Measurements from ENCODE around the gene TMEM126A.
"Not testable (repeated sequence)": the region's sequence is repeated elsewhere in the genome, so short reads cannot be mapped to it uniquely, and the experiment has no call there.

Gene TMEM126A

GRCh38 chr11:85647604-85648299 lies at the start of gene TMEM126A:
TMEM126A (plus strand) TSS chr11:85647967; CDS start chr11:85650256, 2,289 bp downstream.
- DNase-seq = peak; percentile 80 to 94

GRCh38 chr11:85599083-85599482 lies 48.7 kb upstream of the TMEM126A start:
- no peak for DNase-seq

- DNase-seq = no peak
These were observed 45.1 kb upstream of the TMEM126A start for GRCh38 chr11:85602526-85603213.

GRCh38 chr11:85603220-85603619 lies 44.5 kb upstream of the TMEM126A start:
- no peak for DNase-seq

- DNase-seq = not testable (repeated sequence)
These were observed 41.5 kb upstream of the TMEM126A start for GRCh38 chr11:85606237-85606636.

GRCh38 chr11:85608621-85609020 lies 39.1 kb upstream of the TMEM126A start:
- not testable (repeated sequence) for DNase-seq

GRCh38 chr11:85609286-85609685 lies 38.5 kb upstream of the TMEM126A start:
- DNase-seq = not testable (repeated sequence)

- DNase-seq = not testable (repeated sequence)
These were observed 36.1 kb upstream of the TMEM126A start for GRCh38 chr11:85611643-85612042.

GRCh38 chr11:85619499-85619898 lies 28.3 kb upstream of the TMEM126A start:
- no peak for DNase-seq

GRCh38 chr11:85620256-85620655 lies 27.5 kb upstream of the TMEM126A start:
- DNase-seq = no peak

- DNase-seq = no peak
These were observed 21.3 kb upstream of the TMEM126A start for GRCh38 chr11:85626496-85626895.

- DNase-seq = peak in 1 of 2 experiments; percentile 50
These were observed 20.3 kb upstream of the TMEM126A start, which contains the start of gene DLG2 for GRCh38 chr11:85627332-85627997. DLG2 (minus strand) TSS chr11:85627344.

GRCh38 chr11:85627998-85628770 lies 19.6 kb upstream of the TMEM126A start, which contains the start of gene TMEM126B:
TMEM126B (plus strand) TSS chr11:85628593; CDS start chr11:85628608, 15 bp downstream.
- peak; percentile 98 to 99 for DNase-seq

GRCh38 chr11:85628771-85629341 lies 18.9 kb upstream of the TMEM126A start:
- DNase-seq = peak in 1 of 2 experiments; percentile 40

GRCh38 chr11:85634747-85635146 lies 13.0 kb upstream of the TMEM126A start:
- DNase-seq = no peak

GRCh38 chr11:85643191-85643614 lies 4.6 kb upstream of the TMEM126A start:
- DNase-seq = no peak

GRCh38 chr11:85647078-85647477 lies 689 bp upstream of the TMEM126A start:
- DNase-seq = no peak

- DNase-seq = no peak
These were observed 3.4 kb downstream of the TMEM126A start for GRCh38 chr11:85651118-85651517.

GRCh38 chr11:85652786-85653447 lies 5.2 kb downstream of the TMEM126A start:
- DNase-seq = no peak

GRCh38 chr11:85654343-85654742 lies 6.6 kb downstream of the TMEM126A start:
- DNase-seq = not testable (repeated sequence)

GRCh38 chr11:85656777-85657176 lies 9.0 kb downstream of the TMEM126A start:
- DNase-seq = no peak

GRCh38 chr11:85658180-85658579 lies 10.4 kb downstream of the TMEM126A start:
- DNase-seq = no peak
